ENCODE measurements around the gene ERP27. TPM values are rescaled to one million over a fixed set of nuclear protein-coding genes. Genes with fewer than 3 reads are reported as not detected.

The ERP27 gene
- total RNA-seq, 1 experiment from 2014 or later, result not detected

DNA sequence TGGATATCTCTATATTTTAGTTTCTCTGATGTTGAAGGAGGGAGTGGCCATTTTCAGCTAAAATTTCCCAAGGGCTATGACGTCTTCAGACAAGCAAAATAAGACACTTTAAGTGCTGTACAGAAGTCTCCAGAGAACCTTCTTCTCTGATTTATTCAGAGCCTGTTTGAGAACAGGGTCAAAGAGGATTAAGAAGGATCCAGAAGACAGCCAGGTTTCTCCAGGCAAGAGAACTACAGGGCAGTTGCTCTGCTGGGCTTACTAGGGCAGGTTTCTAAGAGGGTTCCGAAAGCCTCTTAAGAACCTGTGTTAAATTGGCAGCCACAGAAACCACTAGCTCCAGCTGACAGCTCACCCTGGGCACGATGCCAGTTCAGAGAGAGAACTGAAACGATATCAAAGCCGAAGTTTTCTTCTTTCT is 53.9 kb downstream of the ERP27 start:
- BruUV-seq (replicated peaks), result no TSS peak
- no peak for DNase-seq (ENCODE audit: low read depth, low spot score)
- POLR2A ChIA-PET, result no interaction called here
- CTCF ChIA-PET, result no interaction called here
- ATAC-seq, result no peak
- H3K27ac ChIP-seq (ENCODE audit: low read length), result no peak overlapping the region
- intact Hi-C loops (cut with micrococcal nuclease; ENCODE audit: unreplicated experiment), result no loop called here
- in situ Hi-C loops (cut with HindIII; ENCODE audit: low pct_unique_long_range_greater_than_20kb, low sequenced_read_pairs), result no loop called here
- H3K4me3 ChIP-seq (ENCODE audit: low read depth in 2 of 2, low read length in 2 of 2), result no peak overlapping the region; a peak in 1 of 4 replicates
- no peaks in the 10 kb centered on the region for H3K36me3 ChIP-seq (ENCODE audit: control insufficient read depth, insufficient read depth, low read length)
- H3K27me3 ChIP-seq (ENCODE audit: control insufficient read depth, insufficient read depth, low read length), result no peaks in the 10 kb centered on the region
- no peaks in the 10 kb centered on the region for H3K4me1 ChIP-seq (ENCODE audit: control insufficient read depth, insufficient read depth, low read length)
- TF ChIP-seq, protein P1, sequence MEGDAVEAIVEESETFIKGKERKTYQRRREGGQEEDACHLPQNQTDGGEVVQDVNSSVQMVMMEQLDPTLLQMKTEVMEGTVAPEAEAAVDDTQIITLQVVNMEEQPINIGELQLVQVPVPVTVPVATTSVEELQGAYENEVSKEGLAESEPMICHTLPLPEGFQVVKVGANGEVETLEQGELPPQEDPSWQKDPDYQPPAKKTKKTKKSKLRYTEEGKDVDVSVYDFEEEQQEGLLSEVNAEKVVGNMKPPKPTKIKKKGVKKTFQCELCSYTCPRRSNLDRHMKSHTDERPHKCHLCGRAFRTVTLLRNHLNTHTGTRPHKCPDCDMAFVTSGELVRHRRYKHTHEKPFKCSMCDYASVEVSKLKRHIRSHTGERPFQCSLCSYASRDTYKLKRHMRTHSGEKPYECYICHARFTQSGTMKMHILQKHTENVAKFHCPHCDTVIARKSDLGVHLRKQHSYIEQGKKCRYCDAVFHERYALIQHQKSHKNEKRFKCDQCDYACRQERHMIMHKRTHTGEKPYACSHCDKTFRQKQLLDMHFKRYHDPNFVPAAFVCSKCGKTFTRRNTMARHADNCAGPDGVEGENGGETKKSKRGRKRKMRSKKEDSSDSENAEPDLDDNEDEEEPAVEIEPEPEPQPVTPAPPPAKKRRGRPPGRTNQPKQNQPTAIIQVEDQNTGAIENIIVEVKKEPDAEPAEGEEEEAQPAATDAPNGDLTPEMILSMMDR (IDR thresholded peaks at IDR 0.05), result no peak
- TF ChIP-seq TCF7L2 (IDR thresholded peaks at IDR 0.05; ENCODE audit: low read depth, low read length) (no peak), SIN3A (IDR thresholded peaks at IDR 0.05; ENCODE audit: borderline replicate concordance, insufficient read depth, low read depth, low read length) (no peak), POLR2AphosphoS5 (IDR thresholded peaks at IDR 0.05; ENCODE audit: low read depth, low read length) (no peak)
- TF ChIP-seq, protein P2, sequence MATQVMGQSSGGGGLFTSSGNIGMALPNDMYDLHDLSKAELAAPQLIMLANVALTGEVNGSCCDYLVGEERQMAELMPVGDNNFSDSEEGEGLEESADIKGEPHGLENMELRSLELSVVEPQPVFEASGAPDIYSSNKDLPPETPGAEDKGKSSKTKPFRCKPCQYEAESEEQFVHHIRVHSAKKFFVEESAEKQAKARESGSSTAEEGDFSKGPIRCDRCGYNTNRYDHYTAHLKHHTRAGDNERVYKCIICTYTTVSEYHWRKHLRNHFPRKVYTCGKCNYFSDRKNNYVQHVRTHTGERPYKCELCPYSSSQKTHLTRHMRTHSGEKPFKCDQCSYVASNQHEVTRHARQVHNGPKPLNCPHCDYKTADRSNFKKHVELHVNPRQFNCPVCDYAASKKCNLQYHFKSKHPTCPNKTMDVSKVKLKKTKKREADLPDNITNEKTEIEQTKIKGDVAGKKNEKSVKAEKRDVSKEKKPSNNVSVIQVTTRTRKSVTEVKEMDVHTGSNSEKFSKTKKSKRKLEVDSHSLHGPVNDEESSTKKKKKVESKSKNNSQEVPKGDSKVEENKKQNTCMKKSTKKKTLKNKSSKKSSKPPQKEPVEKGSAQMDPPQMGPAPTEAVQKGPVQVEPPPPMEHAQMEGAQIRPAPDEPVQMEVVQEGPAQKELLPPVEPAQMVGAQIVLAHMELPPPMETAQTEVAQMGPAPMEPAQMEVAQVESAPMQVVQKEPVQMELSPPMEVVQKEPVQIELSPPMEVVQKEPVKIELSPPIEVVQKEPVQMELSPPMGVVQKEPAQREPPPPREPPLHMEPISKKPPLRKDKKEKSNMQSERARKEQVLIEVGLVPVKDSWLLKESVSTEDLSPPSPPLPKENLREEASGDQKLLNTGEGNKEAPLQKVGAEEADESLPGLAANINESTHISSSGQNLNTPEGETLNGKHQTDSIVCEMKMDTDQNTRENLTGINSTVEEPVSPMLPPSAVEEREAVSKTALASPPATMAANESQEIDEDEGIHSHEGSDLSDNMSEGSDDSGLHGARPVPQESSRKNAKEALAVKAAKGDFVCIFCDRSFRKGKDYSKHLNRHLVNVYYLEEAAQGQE (IDR thresholded peaks at IDR 0.05; ENCODE audit: insufficient read depth in 1 of 2, low read depth in 2 of 2, low read length in 1 of 2), result no peak
- H3K9me3 ChIP-seq (ENCODE audit: control insufficient read depth, insufficient read depth, low read depth, low read length), result no peaks in the 10 kb centered on the region

DNA sequence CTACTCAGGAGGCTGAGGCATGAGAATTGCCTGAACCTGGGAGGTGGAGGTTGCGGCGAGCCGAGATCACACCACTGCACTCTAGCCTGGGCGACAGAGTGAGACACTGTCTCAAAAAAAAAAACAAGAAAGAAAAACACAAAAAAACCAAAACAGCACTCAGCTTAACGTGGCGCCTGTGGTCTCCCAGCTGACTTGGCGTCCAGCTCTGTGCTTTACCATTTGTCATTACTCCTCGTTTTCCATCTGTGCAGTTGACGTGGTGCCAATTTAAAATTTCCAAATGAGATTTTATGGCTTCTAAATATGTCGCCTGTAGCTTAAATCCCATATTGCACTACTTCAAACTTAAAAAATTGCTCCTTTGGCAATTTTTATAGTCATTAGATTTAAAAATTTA is 54.7 kb downstream of the ERP27 start:
- H3K4me1 ChIP-seq (ENCODE audit: control insufficient read depth, insufficient read depth, low read length), result no peaks in the 10 kb centered on the region
- H3K27me3 ChIP-seq (ENCODE audit: control insufficient read depth, insufficient read depth, low read length), result no peaks in the 10 kb centered on the region
- H3K27ac ChIP-seq (ENCODE audit: low read length), result no peak overlapping the region
- ChIA-PET POLR2A (no interaction called here), CTCF (no interaction called here)
- no TSS peak for BruUV-seq (replicated peaks)
- intact Hi-C loops (cut with micrococcal nuclease; ENCODE audit: unreplicated experiment) (no loop called here), in situ Hi-C loops (cut with HindIII; ENCODE audit: low pct_unique_long_range_greater_than_20kb, low sequenced_read_pairs) (no loop called here)
- H3K36me3 ChIP-seq (ENCODE audit: control insufficient read depth, insufficient read depth, low read length), result no peaks in the 10 kb centered on the region
- DNase-seq (ENCODE audit: low read depth, low spot score) (no peak), ATAC-seq (no peak)
- no peaks in the 10 kb centered on the region for H3K9me3 ChIP-seq (ENCODE audit: control insufficient read depth, insufficient read depth, low read depth, low read length)
- H3K4me3 ChIP-seq (ENCODE audit: low read depth in 2 of 2, low read length in 2 of 2), result no peak overlapping the region
- TF ChIP-seq TCF7L2 (IDR thresholded peaks at IDR 0.05; ENCODE audit: low read depth, low read length), result no peak

DNA sequence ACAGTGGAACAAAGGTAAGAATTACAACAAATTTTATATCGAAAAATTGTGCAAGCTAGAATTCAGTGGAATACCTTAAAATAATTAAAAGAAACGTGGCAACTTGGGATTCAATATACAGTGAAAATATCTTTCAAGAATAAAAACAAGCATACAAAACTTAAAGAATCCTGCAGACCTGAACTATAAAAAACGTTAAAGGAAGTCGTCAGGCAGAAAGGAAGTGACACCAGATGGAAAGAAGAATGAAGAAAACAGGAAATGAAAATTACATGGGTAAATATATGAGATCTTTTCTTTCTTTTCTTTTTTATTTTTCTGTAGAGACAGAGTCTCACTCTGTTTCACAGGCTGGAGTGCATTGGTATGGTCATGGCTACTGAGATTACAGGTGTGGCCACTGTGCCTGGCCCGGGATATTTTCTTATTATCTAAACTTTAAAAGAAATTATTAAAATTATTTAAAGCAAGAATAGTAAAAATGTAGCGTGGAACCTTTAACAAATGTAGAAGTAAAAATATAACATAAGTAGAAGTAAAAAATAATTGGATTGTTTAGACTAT is 57.4 kb downstream of the ERP27 start:
- ChIA-PET POLR2A (no interaction called here), CTCF (no interaction called here)
- intact Hi-C loops (cut with micrococcal nuclease; ENCODE audit: unreplicated experiment), result no loop called here
- in situ Hi-C loops (cut with HindIII; ENCODE audit: low pct_unique_long_range_greater_than_20kb, low sequenced_read_pairs), result no loop called here
- Histone ChIP-seq H3K27me3 (ENCODE audit: control insufficient read depth, insufficient read depth, low read length) (no peaks in the 10 kb centered on the region), H3K36me3 (ENCODE audit: control insufficient read depth, insufficient read depth, low read length) (no peaks in the 10 kb centered on the region), H3K4me3 (ENCODE audit: low read depth in 2 of 2, low read length in 2 of 2) (no peak overlapping the region), H3K9me3 (ENCODE audit: control insufficient read depth, insufficient read depth, low read depth, low read length) (no peaks in the 10 kb centered on the region), H3K4me1 (ENCODE audit: control insufficient read depth, insufficient read depth, low read length) (no peaks in the 10 kb centered on the region), H3K27ac (ENCODE audit: low read length) (no peak overlapping the region)
- DNase-seq (ENCODE audit: low read depth, low spot score), result no peak
- no peak for ATAC-seq
- TF ChIP-seq SIN3A (IDR thresholded peaks at IDR 0.05; ENCODE audit: borderline replicate concordance, insufficient read depth, low read depth, low read length) (no peak), TCF7L2 (IDR thresholded peaks at IDR 0.05; ENCODE audit: low read depth, low read length) (no peak)
- TF ChIP-seq, protein P2 (IDR thresholded peaks at IDR 0.05; ENCODE audit: insufficient read depth in 1 of 2, low read depth in 2 of 2, low read length in 1 of 2), result no peak
- TF ChIP-seq, protein P1 (IDR thresholded peaks at IDR 0.05), result no peak
- no TSS peak for BruUV-seq (replicated peaks)
